Lung (tissue), 12 donors: Measurements from ENCODE around the gene RAB34. TPM values are rescaled to one million over a fixed set of nuclear protein-coding genes. Genes with fewer than 3 reads are reported as not detected.

ENCODE experiments used
- ATAC-seq: fragments of 200-7000 bp; cut with Tn5 transposase; one replicate; pipeline ENCODE4 v1.9.1; 2020; ENCODE audit warnings: moderate number of reproducible peaks; ENCODE audit not compliant: insufficient read depth, low FRiP score
- DNase-seq, 3 donors: peaks; one replicate each; pipeline ENCODE4 v3.0.0-alpha.2; 2013 to 2017
- H3K27ac ChIP-seq, 2 donors: one replicate each; pipeline ENCODE4 v1.5.1; 2013; ENCODE audit warnings: mild to moderate bottlenecking in 2 of 2, moderate library complexity in 2 of 2, control low read depth in 1 of 2, inconsistent platforms in 1 of 2, low read depth in 1 of 2, low read length in 1 of 2
- H3K27me3 ChIP-seq, 3 donors: one replicate each; pipeline ENCODE4 v1.5.1; 2013; ENCODE audit warnings: low read length in 2 of 3; ENCODE audit not compliant: control insufficient read depth in 3 of 3, insufficient read depth in 3 of 3
- H3K36me3 ChIP-seq, 4 donors: one replicate each; pipeline ENCODE4 v1.5.1; 2013; ENCODE audit warnings: low read length in 4 of 4, mild to moderate bottlenecking in 1 of 4, moderate library complexity in 1 of 4; ENCODE audit not compliant: control insufficient read depth in 4 of 4, insufficient read depth in 4 of 4
- H3K4me1 ChIP-seq, 5 donors: one replicate each; pipeline ENCODE4 v1.5.1; 2013; ENCODE audit warnings: low read length in 5 of 5, mild to moderate bottlenecking in 2 of 5, moderate library complexity in 1 of 5; ENCODE audit not compliant: control insufficient read depth in 5 of 5, insufficient read depth in 5 of 5
- H3K4me3 ChIP-seq: one replicate; pipeline ENCODE4 v1.5.1; 2013; ENCODE audit warnings: mild to moderate bottlenecking, control low read depth, moderate library complexity
- H3K9ac ChIP-seq, 2 donors: one replicate each; pipeline ENCODE4 v1.5.1; 2013; ENCODE audit warnings: low read length in 2 of 2, control low read depth in 1 of 2; ENCODE audit not compliant: insufficient read depth in 1 of 2
- H3K9me3 ChIP-seq, 4 donors: one replicate each; pipeline ENCODE4 v1.5.1; 2013; ENCODE audit warnings: low read length in 3 of 4, mild to moderate bottlenecking in 1 of 4, moderate library complexity in 1 of 4; ENCODE audit not compliant: control insufficient read depth in 4 of 4, insufficient read depth in 3 of 4
- WGBS, 2 donors: extraction: QIAGEN DNeasy Blood & Tissue Kit; methylation state at CpG; one replicate each; pipeline ENCODE4 v1.1.7; 2013; 5-methylcytosine and 5-hydroxymethylcytosine counted together
- polyA plus RNA-seq, 2 donors: library from polyadenylated mRNA; stranded (reverse); fragments of 200-250 nt; gene quantifications; one replicate each; pipeline ENCODE4 v1.2.1, GENCODE V29; 2013
- total RNA-seq, 2 donors: library from RNA; depleted of rRNA in 1 of 2; stranded (reverse); fragments of >200 nt in 1 of 2; gene quantifications; one replicate each; pipeline ENCODE4 v1.2.1, GENCODE V29; 2014 to 2021
- TF ChIP-seq, protein P1 (sequence below): IDR thresholded peaks from 2 replicates; pipeline ENCODE4 v1.5.1; 2012; ENCODE audit warnings: mild to moderate bottlenecking; ENCODE audit errors: control extremely low read depth, extremely low read depth
- donor health status: control.
- donor health status: control.
- donor health status: Bipolar disorder and iron deficiency.
- donor health status: healthy.
- donor health status: DM: yes; HTN: yes; CAD: no.

Gene RAB34
- total and polyA plus RNA-seq, 4 donors, result 77.8 to 103 (median 97.2) TPM

GRCh38 chr17:28718333-28719020, 809 bp upstream of the RAB34 start:
- peak overlapping the region; percentile 79 for H3K27ac ChIP-seq
- TF ChIP-seq, protein P1, sequence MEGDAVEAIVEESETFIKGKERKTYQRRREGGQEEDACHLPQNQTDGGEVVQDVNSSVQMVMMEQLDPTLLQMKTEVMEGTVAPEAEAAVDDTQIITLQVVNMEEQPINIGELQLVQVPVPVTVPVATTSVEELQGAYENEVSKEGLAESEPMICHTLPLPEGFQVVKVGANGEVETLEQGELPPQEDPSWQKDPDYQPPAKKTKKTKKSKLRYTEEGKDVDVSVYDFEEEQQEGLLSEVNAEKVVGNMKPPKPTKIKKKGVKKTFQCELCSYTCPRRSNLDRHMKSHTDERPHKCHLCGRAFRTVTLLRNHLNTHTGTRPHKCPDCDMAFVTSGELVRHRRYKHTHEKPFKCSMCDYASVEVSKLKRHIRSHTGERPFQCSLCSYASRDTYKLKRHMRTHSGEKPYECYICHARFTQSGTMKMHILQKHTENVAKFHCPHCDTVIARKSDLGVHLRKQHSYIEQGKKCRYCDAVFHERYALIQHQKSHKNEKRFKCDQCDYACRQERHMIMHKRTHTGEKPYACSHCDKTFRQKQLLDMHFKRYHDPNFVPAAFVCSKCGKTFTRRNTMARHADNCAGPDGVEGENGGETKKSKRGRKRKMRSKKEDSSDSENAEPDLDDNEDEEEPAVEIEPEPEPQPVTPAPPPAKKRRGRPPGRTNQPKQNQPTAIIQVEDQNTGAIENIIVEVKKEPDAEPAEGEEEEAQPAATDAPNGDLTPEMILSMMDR, result no peak
- ATAC-seq (no peak), DNase-seq (peak; percentile 85 to 90 (median 90))
- peaks cover 7 to 44% (median 31%) of the 10 kb centered on the region in 4 donors for H3K36me3 ChIP-seq
- H3K9me3 ChIP-seq, result no peaks in the 10 kb centered on the region
- peaks cover 0 to 55% (median 7%) of the 10 kb centered on the region in 5 donors for H3K4me1 ChIP-seq
- 42 to 45% methylated on average over 18 of the region's 18 CpGs for WGBS, 2 donors
- H3K4me3 ChIP-seq, result no peak overlapping the region
- no peaks in the 10 kb centered on the region for H3K27me3 ChIP-seq
- peak overlapping the region in 1 of 2 donors; percentile 43 for H3K9ac ChIP-seq

- Histone ChIP-seq H3K4me1 (peaks cover 0 to 56% (median 7%) of the 10 kb centered on the region in 5 donors), H3K4me3 (peak overlapping the region; percentile 49), H3K9me3 (no peaks in the 10 kb centered on the region), H3K27ac (peak overlapping the region; percentile 63 to 68), H3K36me3 (peaks cover 0 to 46% (median 19%) of the 10 kb centered on the region in 4 donors), H3K27me3 (no peaks in the 10 kb centered on the region), H3K9ac (peak overlapping the region; percentile 73 to 89)
- peak; percentile 73 to 75 (median 74) for DNase-seq
- WGBS, 2 donors, result 13 to 26% methylated on average over 63 of the region's 63 CpGs
- ATAC-seq, result no peak
- TF ChIP-seq, protein P1, result no peak
These were observed 709 bp downstream of the RAB34 start for GRCh38 chr17:28716740-28717577.

DNA sequence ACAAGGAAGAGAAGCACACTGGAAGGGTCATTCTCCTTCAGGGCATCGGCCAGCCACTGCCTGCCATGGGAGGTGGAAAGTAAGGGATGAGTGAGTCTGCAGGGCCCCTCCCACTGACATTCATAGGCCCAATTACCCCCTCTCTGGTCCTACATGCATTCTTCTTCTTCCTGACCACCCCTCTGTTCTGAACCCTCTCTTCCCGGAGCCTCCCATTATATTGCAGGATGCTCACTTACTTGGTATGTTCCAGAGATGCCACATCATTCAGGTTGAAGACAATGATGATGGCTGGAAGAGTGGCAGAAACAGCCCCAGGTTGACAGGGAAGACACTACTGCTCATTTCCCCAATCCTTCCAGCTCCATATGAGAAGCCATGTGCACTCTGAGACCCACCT, 2.5 kb downstream of the RAB34 start:
- 95 to 100% methylated on average over 2 of the region's 2 CpGs for WGBS, 2 donors
- Histone ChIP-seq H3K4me1 (peaks cover 0 to 47% (median 7%) of the 10 kb centered on the region in 5 donors), H3K4me3 (no peak overlapping the region), H3K9me3 (no peaks in the 10 kb centered on the region), H3K9ac (no peak overlapping the region), H3K36me3 (peaks cover 0 to 35% (median 11%) of the 10 kb centered on the region in 4 donors), H3K27ac (no peak overlapping the region), H3K27me3 (no peaks in the 10 kb centered on the region)
- TF ChIP-seq, protein P1, result no peak
- DNase-seq (no peak), ATAC-seq (no peak)
